ENCODE measurements around the gene RNF150.

Gene RNF150

DNA sequence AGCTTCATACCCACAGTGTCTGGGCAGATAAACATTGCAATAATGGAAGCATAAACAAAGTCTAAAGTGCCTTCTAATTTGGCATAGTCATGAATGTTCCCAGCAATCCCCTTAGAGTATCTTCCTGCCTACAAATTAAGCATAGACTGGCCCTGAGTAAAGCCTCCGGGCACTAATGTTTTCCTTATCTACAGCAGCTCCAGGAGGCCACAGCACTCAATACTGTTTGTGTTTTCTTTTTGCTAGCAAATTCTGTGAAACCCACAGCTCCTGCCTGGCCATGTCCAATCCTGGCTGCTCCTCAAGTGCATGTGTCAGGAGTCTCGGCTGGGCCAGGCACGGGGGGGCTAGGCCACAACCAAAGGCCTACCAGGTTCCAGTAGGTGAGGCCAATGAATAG is 274.4 kb downstream of the RNF150 start (continued):
- TF ChIP-seq, protein P1, sequence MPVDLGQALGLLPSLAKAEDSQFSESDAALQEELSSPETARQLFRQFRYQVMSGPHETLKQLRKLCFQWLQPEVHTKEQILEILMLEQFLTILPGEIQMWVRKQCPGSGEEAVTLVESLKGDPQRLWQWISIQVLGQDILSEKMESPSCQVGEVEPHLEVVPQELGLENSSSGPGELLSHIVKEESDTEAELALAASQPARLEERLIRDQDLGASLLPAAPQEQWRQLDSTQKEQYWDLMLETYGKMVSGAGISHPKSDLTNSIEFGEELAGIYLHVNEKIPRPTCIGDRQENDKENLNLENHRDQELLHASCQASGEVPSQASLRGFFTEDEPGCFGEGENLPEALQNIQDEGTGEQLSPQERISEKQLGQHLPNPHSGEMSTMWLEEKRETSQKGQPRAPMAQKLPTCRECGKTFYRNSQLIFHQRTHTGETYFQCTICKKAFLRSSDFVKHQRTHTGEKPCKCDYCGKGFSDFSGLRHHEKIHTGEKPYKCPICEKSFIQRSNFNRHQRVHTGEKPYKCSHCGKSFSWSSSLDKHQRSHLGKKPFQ (tag by site-specific recombination; IDR thresholded peaks at IDR 0.05) = 0 out of 2 replicates have a peak, but pooled peaks have one; percentile 27
- TF ChIP-seq ZNF530 (tag by site-specific recombination; IDR thresholded peaks at IDR 0.05; ENCODE audit: low read depth) (no peak), ZNF791 (tag by site-specific recombination; IDR thresholded peaks at IDR 0.05) (no peak), IKZF3 (tag by site-specific recombination; IDR thresholded peaks at IDR 0.05) (0 out of 2 replicates have a peak, but pooled peaks have one; percentile 21), SETDB1 (IDR thresholded peaks at IDR 0.05; ENCODE audit: insufficient read length, low read length) (peak; percentile 22), ZNF24 (tag by site-specific recombination; IDR thresholded peaks at IDR 0.05) (no peak), TRIM28 (IDR thresholded peaks at IDR 0.05; ENCODE audit: borderline replicate concordance, low read length) (peak; percentile 84; the same call in 1 of the 2 replicates), SP7 (tag by site-specific recombination; IDR thresholded peaks at IDR 0.05) (peak; percentile 76), ZNF266 (tag by site-specific recombination; IDR thresholded peaks at IDR 0.05; ENCODE audit: low read depth) (no peak)
- TF ChIP-seq, protein P2, sequence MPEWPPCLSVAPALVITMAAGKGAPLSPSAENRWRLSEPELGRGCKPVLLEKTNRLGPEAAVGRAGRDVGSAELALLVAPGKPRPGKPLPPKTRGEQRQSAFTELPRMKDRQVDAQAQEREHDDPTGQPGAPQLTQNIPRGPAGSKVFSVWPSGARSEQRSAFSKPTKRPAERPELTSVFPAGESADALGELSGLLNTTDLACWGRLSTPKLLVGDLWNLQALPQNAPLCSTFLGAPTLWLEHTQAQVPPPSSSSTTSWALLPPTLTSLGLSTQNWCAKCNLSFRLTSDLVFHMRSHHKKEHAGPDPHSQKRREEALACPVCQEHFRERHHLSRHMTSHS (tag by site-specific recombination; IDR thresholded peaks at IDR 0.05) = no peak

DNA sequence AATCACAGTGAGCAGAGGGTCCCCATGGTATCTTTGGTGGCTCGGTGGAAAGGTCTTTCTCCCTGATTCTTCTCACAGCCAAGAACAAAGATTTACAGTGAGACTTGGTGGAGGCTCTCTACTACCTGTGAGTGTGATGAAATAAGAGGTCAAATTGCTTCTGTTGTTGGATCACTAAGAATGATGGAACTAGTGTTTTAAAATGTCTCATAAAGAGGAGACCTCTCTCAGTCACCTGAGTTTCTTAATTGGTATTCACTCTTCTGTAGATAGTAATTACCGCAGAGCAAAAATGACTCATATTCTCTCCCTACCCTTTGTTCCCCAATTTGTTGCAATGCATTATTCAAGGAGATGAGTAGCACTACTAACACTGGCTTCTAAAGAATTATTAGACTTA is 276.2 kb downstream of the RNF150 start:
- Histone ChIP-seq H3K9me3 (ENCODE audit: control insufficient read depth, insufficient read depth, low read depth, low read length) (no peaks in the 10 kb centered on the region), H3K27ac (ENCODE audit: extremely low read depth, low read depth, low read length) (peak overlapping the region; percentile 42; the same call in 1 of the 2 replicates), H3K4me1 (ENCODE audit: control insufficient read depth, insufficient read depth, low read length) (peaks cover 11% of the 10 kb centered on the region), H3K36me3 (ENCODE audit: control insufficient read depth in 2 of 2, insufficient read depth in 1 of 2, low read length in 2 of 2) (no peaks in the 10 kb centered on the region), H3K4me3 (ENCODE audit: low read depth, low read length) (no peak overlapping the region)
- ChIA-PET CTCF (interaction anchor here (1.8 to 8.0 kb wide), 3 partner anchors 28 to 497 kb away, joined by 8 to 63 read pairs (median 10); partner anchors contain the start of gene RNF150), POLR2A (no interaction called here)
- TF ChIP-seq ZNF768 (tag by site-specific recombination; IDR thresholded peaks at IDR 0.05) (no peak), ZNF138 (tag by site-specific recombination; IDR thresholded peaks at IDR 0.05; ENCODE audit: borderline replicate concordance) (no peak), ZNF843 (tag by site-specific recombination; IDR thresholded peaks at IDR 0.05) (no peak), ZNF747 (tag by site-specific recombination; IDR thresholded peaks at IDR 0.05) (no peak), ZNF48 (tag by site-specific recombination; IDR thresholded peaks at IDR 0.05) (no peak), SP7 (tag by site-specific recombination; IDR thresholded peaks at IDR 0.05) (peak; percentile 96), ZNF202 (tag by site-specific recombination; IDR thresholded peaks at IDR 0.05; ENCODE audit: borderline replicate concordance) (no peak), ZBTB21 (tag by site-specific recombination; IDR thresholded peaks at IDR 0.05) (no peak), ZNF664 (tag by site-specific recombination; IDR thresholded peaks at IDR 0.05) (no peak), EGR2 (tag by site-specific recombination; IDR thresholded peaks at IDR 0.05; ENCODE audit: low read depth) (no peak), OSR2 (tag by site-specific recombination; IDR thresholded peaks at IDR 0.05) (no peak), ZNF791 (tag by site-specific recombination; IDR thresholded peaks at IDR 0.05) (no peak), ZNF701 (tag by site-specific recombination; IDR thresholded peaks at IDR 0.05) (no peak), ZIC2 (tag by site-specific recombination; IDR thresholded peaks at IDR 0.05) (no peak)
- TF ChIP-seq, protein P3, sequence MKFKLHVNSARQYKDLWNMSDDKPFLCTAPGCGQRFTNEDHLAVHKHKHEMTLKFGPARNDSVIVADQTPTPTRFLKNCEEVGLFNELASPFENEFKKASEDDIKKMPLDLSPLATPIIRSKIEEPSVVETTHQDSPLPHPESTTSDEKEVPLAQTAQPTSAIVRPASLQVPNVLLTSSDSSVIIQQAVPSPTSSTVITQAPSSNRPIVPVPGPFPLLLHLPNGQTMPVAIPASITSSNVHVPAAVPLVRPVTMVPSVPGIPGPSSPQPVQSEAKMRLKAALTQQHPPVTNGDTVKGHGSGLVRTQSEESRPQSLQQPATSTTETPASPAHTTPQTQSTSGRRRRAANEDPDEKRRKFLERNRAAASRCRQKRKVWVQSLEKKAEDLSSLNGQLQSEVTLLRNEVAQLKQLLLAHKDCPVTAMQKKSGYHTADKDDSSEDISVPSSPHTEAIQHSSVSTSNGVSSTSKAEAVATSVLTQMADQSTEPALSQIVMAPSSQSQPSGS (tag by site-specific recombination; IDR thresholded peaks at IDR 0.05; ENCODE audit: low read depth) = no peak
- TF ChIP-seq, protein P4, sequence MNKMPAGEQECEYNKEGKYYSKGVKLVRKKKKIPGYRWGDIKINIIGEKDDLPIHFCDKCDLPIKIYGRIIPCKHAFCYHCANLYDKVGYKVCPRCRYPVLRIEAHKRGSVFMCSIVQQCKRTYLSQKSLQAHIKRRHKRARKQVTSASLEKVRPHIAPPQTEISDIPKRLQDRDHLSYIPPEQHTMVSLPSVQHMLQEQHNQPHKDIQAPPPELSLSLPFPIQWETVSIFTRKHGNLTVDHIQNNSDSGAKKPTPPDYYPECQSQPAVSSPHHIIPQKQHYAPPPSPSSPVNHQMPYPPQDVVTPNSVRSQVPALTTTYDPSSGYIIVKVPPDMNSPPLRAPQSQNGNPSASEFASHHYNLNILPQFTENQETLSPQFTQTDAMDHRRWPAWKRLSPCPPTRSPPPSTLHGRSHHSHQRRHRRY (tag by site-specific recombination; IDR thresholded peaks at IDR 0.05) = no peak
- TF ChIP-seq, protein P5, sequence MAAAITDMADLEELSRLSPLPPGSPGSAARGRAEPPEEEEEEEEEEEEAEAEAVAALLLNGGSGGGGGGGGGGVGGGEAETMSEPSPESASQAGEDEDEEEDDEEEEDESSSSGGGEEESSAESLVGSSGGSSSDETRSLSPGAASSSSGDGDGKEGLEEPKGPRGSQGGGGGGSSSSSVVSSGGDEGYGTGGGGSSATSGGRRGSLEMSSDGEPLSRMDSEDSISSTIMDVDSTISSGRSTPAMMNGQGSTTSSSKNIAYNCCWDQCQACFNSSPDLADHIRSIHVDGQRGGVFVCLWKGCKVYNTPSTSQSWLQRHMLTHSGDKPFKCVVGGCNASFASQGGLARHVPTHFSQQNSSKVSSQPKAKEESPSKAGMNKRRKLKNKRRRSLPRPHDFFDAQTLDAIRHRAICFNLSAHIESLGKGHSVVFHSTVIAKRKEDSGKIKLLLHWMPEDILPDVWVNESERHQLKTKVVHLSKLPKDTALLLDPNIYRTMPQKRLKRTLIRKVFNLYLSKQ (tag by site-specific recombination; IDR thresholded peaks at IDR 0.05; ENCODE audit: borderline replicate concordance) = no peak
- TF ChIP-seq, protein P6, sequence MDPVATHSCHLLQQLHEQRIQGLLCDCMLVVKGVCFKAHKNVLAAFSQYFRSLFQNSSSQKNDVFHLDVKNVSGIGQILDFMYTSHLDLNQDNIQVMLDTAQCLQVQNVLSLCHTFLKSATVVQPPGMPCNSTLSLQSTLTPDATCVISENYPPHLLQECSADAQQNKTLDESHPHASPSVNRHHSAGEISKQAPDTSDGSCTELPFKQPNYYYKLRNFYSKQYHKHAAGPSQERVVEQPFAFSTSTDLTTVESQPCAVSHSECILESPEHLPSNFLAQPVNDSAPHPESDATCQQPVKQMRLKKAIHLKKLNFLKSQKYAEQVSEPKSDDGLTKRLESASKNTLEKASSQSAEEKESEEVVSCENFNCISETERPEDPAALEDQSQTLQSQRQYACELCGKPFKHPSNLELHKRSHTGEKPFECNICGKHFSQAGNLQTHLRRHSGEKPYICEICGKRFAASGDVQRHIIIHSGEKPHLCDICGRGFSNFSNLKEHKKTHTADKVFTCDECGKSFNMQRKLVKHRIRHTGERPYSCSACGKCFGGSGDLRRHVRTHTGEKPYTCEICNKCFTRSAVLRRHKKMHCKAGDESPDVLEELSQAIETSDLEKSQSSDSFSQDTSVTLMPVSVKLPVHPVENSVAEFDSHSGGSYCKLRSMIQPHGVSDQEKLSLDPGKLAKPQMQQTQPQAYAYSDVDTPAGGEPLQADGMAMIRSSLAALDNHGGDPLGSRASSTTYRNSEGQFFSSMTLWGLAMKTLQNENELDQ (tag by site-specific recombination; IDR thresholded peaks at IDR 0.05; ENCODE audit: low read depth) = no peak
- TF ChIP-seq, protein P2 (tag by site-specific recombination; IDR thresholded peaks at IDR 0.05) = no peak
